Endodermal cell (in vitro differentiated cells): Measurements from ENCODE around the gene INTS3. TPM values are rescaled to one million over a fixed set of nuclear protein-coding genes. Genes with fewer than 3 reads are reported as not detected.
A peak's percentile ranks its signal among the peaks of the same experiment; 100 is the strongest.
"Not testable (repeated sequence)": the region's sequence is repeated elsewhere in the genome, so short reads cannot be mapped to it uniquely, and the experiment has no call there.

Experiments
- DNase-seq: peaks from one replicate; pipeline ENCODE4 v3.0.0-alpha.2; 2017
- H3K27ac ChIP-seq: 2 replicates; pipeline ENCODE4 v1.5.1; 2013; ENCODE audit warnings: mild to moderate bottlenecking, low read depth, low read length, moderate library complexity
- H3K27me3 ChIP-seq: 2 replicates; pipeline ENCODE4 v1.6.1; 2013; ENCODE audit warnings: mild to moderate bottlenecking, low read length, moderate library complexity; ENCODE audit not compliant: insufficient read depth, control insufficient read depth, poor library complexity, severe bottlenecking
- H3K36me3 ChIP-seq: 2 replicates; pipeline ENCODE4 v1.7.0; 2013; ENCODE audit warnings: mild to moderate bottlenecking, low read length, moderate library complexity; ENCODE audit not compliant: control insufficient read depth, insufficient read depth
- H3K4me1 ChIP-seq: one replicate; pipeline ENCODE4 v1.7.0; 2013; ENCODE audit warnings: low read length; ENCODE audit not compliant: control insufficient read depth, insufficient read depth
- H3K4me3 ChIP-seq: 2 replicates; pipeline ENCODE4 v1.5.1; 2013; ENCODE audit warnings: mild to moderate bottlenecking, low read length, moderate library complexity
- H3K9ac ChIP-seq: 2 replicates; pipeline ENCODE4 v1.6.1; 2013; ENCODE audit warnings: mild to moderate bottlenecking, low read length, moderate library complexity; ENCODE audit not compliant: poor library complexity, severe bottlenecking; ENCODE audit errors: extremely low read depth
- H3K9me3 ChIP-seq: 2 replicates; pipeline ENCODE4 v1.6.1; 2013; ENCODE audit warnings: mild to moderate bottlenecking, low read length, moderate library complexity; ENCODE audit not compliant: control insufficient read depth
- H3K27ac Mint-ChIP-seq: 2 replicates; pipeline ENCODE4 v1.8.0; 2020; ENCODE audit warnings: mixed read lengths
- H3K27me3 Mint-ChIP-seq: 2 replicates; pipeline ENCODE4 v1.8.0; 2021; ENCODE audit warnings: mild to moderate bottlenecking, mixed read lengths; ENCODE audit not compliant: insufficient read depth
- H3K36me3 Mint-ChIP-seq: 2 replicates; pipeline ENCODE4 v1.8.0; 2020; ENCODE audit warnings: low read depth, mixed read lengths
- H3K4me1 Mint-ChIP-seq: 2 replicates; pipeline ENCODE4 v1.8.0; 2020; ENCODE audit warnings: mixed read lengths
- H3K4me3 Mint-ChIP-seq: 2 replicates; pipeline ENCODE4 v1.8.0; 2020; ENCODE audit warnings: mild to moderate bottlenecking, moderate library complexity, mixed read lengths
- H3K9me3 Mint-ChIP-seq: 2 replicates; pipeline ENCODE4 v1.8.0; 2020; ENCODE audit warnings: mild to moderate bottlenecking, mixed read lengths
- CTCF ChIP-seq: fragments of 200-600 bp; sonication (generic); conservative IDR thresholded peaks from 2 replicates; pipeline ENCODE4 v1.5.0; 2021; ENCODE audit warnings: antibody characterized with exemption, mild to moderate bottlenecking
- WGBS, 2 experiments: methylation state at CpG; one replicate each; pipeline versions ENCODE4 v1.1.5 to v1.1.7; 2013; ENCODE audit warnings: missing lambda C conversion rate in 2 of 2, mixed read lengths in 1 of 2; ENCODE audit not compliant: insufficient coverage in 1 of 2, insufficient read length in 1 of 2; 5-methylcytosine and 5-hydroxymethylcytosine counted together
- total RNA-seq, 2 donors: library from RNA; stranded (reverse); fragmentation: NEBNext Ultra II Directional in 1 of 2; extraction: Animal tissue kit (Norgen Biotek cat#: 25700) in 1 of 2; gene quantifications; 2 replicates in 1 of 2; 3 replicates in 1 of 2; pipeline ENCODE4 v1.2.1, GENCODE V29; 2021

INTS3 gene
- total RNA-seq, 2 donors from 2014 or later = 94.4 to 117 TPM

DNA sequence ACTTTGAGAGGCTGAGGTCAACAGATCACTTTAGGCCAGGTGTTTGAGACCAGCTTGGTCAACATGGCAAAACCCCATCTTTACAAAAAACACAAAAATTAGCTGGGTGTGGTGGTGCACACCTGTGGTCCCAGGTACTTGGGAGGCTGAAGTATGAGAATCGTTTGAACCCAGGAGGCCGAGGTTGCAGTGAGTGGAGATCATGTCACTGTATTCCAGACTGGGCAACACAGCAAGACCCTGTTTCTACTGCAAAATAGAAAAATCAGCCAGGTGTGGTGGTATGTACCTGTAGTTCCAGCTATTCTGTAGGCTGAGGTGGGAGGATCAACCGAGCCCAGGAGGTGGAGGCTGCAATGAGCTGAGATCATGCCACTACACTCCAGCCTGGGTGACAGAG is 4.2 kb upstream of the INTS3 start:
- H3K27me3 ChIP-seq = no peaks in the 10 kb centered on the region
- Mint-ChIP-seq H3K27ac (no peak overlapping the region), H3K27me3 (no peaks in the 10 kb centered on the region), H3K9me3 (no peaks in the 10 kb centered on the region), H3K4me1 (no peaks in the 10 kb centered on the region), H3K4me3 (no peak overlapping the region), H3K36me3 (no peaks in the 10 kb centered on the region)
- no peak overlapping the region for H3K27ac ChIP-seq
- WGBS, 2 experiments = 86 to 100% methylated on average over 2 to 3 of the region's 3 CpGs
- no peak overlapping the region for H3K4me3 ChIP-seq
- no peak overlapping the region for H3K9ac ChIP-seq
- H3K36me3 ChIP-seq = no peaks in the 10 kb centered on the region
- no peak for TF ChIP-seq CTCF
- H3K9me3 ChIP-seq = no peaks in the 10 kb centered on the region
- DNase-seq = no peak
- no peaks in the 10 kb centered on the region for H3K4me1 ChIP-seq

GRCh38 chr1:153724634-153725033 is 3.2 kb upstream of the INTS3 start:
- not testable (repeated sequence) for H3K4me1 ChIP-seq, H3K27me3 Mint-ChIP-seq, H3K27me3 ChIP-seq, H3K9me3 Mint-ChIP-seq, H3K36me3 Mint-ChIP-seq, H3K4me3 Mint-ChIP-seq, DNase-seq, H3K9me3 ChIP-seq, H3K9ac ChIP-seq, H3K36me3 ChIP-seq, H3K4me3 ChIP-seq, H3K4me1 Mint-ChIP-seq, H3K27ac ChIP-seq, H3K27ac Mint-ChIP-seq
- 90 to 92% methylated on average over 3 to 4 of the region's 4 CpGs for WGBS, 2 experiments

DNA sequence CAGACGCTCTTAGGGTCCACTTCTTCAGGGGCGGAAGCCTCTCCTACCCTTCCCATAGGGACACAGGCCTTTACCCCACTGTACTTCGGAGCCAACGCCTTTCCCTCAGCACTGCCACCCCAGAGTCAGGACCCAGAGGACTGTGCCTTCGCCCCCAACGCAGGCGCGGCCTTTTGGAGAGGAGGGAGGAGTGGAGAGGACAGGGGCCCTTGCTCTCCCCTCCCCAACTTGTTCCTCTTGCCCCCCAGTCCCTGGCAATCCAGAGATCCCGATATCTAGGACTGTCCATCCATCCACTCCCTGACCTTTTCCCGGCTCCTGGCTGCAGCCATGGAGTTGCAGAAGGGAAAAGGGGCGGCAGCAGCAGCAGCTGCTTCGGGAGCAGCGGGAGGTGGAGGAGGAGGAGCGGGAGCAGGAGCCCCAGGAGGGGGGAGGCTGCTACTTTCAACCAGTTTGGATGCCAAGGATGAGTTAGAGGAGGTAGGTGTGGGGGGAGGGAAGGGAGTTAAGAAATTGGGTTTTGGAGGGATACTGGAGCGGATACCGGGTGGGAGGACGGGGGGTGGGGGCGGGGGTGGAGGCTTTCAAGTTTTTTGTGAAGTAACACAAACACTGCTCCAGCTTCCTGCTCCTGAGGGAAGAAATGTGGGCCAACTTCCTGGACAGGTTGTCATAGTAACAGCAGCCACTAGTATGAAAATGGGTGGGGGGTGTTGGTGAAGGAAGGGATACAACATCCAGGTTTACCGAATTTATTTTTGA is 636 bp downstream of the INTS3 start:
- peak; percentile 84 for DNase-seq
- WGBS, 2 experiments = 0 to 1% methylated on average over 3 to 10 of the region's 19 CpGs
- no peak for TF ChIP-seq CTCF

More for the DNA sequence above, 636 bp downstream of the INTS3 start:
- H3K4me1 ChIP-seq = no peaks in the 10 kb centered on the region
- Mint-ChIP-seq H3K4me1 (peaks cover 25% of the 10 kb centered on the region), H3K9me3 (no peaks in the 10 kb centered on the region), H3K36me3 (peaks cover 17% of the 10 kb centered on the region), H3K27me3 (no peaks in the 10 kb centered on the region), H3K27ac (peak overlapping the region; percentile 96), H3K4me3 (peak overlapping the region; percentile 93)
- H3K27ac ChIP-seq = peak overlapping the region; percentile 88
- H3K27me3 ChIP-seq = no peaks in the 10 kb centered on the region
- H3K9ac ChIP-seq = peak overlapping the region; percentile 93
- H3K4me3 ChIP-seq = peak overlapping the region; percentile 99
- no peaks in the 10 kb centered on the region for H3K9me3 ChIP-seq
- H3K36me3 ChIP-seq = peaks cover 29% of the 10 kb centered on the region
